ENCODE data around the gene RSPO3.

GRCh38 chr6:127131275-127131674, 12.8 kb downstream of the RSPO3 start:
- TF ChIP-seq POLR2A (IDR thresholded peaks at IDR 0.05) (no peak), CTCF (IDR thresholded peaks at IDR 0.05) (no peak)

Measured in lower leg skin (tissue), 3 donors.